GM21717 (cell line): ENCODE results near the gene TPR.
"Not testable (repeated sequence)": the region's sequence is repeated elsewhere in the genome, so short reads cannot be mapped to it uniquely, and the experiment has no call there.

ENCODE experiments used
- ATAC-seq: cut with Tn5 transposase; IDR thresholded peaks from one replicate; pipeline ENCODE4 v1.9.1; 2021; ENCODE audit warnings: mild to moderate bottlenecking, moderate library complexity; ENCODE audit not compliant: unreplicated experiment

TPR gene

GRCh38 chr1:186375152-186375928 lies at the start of gene TPR, which contains the start of gene ODR4:
TPR (minus strand) TSS chr1:186375253; CDS start chr1:186375028, 225 bp downstream.
ODR4 (plus strand) TSS chr1:186375838; CDS start chr1:186379786, 3,948 bp downstream.
- peak; percentile 91 for ATAC-seq

- no peak for ATAC-seq
Measured at GRCh38 chr1:186424539-186424938, 49.5 kb upstream of the TPR start.

- ATAC-seq: no peak
Measured at GRCh38 chr1:186421446-186421845, 46.4 kb upstream of the TPR start.

GRCh38 chr1:186420923-186421322 lies 45.9 kb upstream of the TPR start:
- ATAC-seq: peak; percentile 94

- no peak for ATAC-seq
Measured at GRCh38 chr1:186420311-186420710, 45.3 kb upstream of the TPR start.

GRCh38 chr1:186418503-186418902 lies 43.5 kb upstream of the TPR start:
- ATAC-seq: no peak

GRCh38 chr1:186413319-186413718 lies 38.3 kb upstream of the TPR start:
- no peak for ATAC-seq

GRCh38 chr1:186409091-186409490 lies 34.0 kb upstream of the TPR start:
- peak; percentile 60 for ATAC-seq

GRCh38 chr1:186404454-186405051 lies 29.5 kb upstream of the TPR start:
- ATAC-seq: peak; percentile 59

- ATAC-seq: no peak
Measured at GRCh38 chr1:186403632-186404031, 28.6 kb upstream of the TPR start.

GRCh38 chr1:186401446-186401845 lies 26.4 kb upstream of the TPR start:
- not testable (repeated sequence) for ATAC-seq

- not testable (repeated sequence) for ATAC-seq
Measured at GRCh38 chr1:186392711-186393110, 17.7 kb upstream of the TPR start.

GRCh38 chr1:186391841-186392240 lies 16.8 kb upstream of the TPR start:
- no peak for ATAC-seq

GRCh38 chr1:186390925-186391324 lies 15.9 kb upstream of the TPR start:
- no peak for ATAC-seq

- no peak for ATAC-seq
Measured at GRCh38 chr1:186386725-186387383, 11.8 kb upstream of the TPR start.

GRCh38 chr1:186375929-186376319 lies 871 bp upstream of the TPR start:
- no peak for ATAC-seq

GRCh38 chr1:186374303-186375151 lies 526 bp downstream of the TPR start:
- ATAC-seq: peak; percentile 29

GRCh38 chr1:186347837-186348691 lies 27.0 kb downstream of the TPR start:
- ATAC-seq: not testable (repeated sequence)

GRCh38 chr1:186340772-186341171 lies 34.3 kb downstream of the TPR start:
- ATAC-seq: no peak

- no peak for ATAC-seq
Measured at GRCh38 chr1:186337554-186337953, 37.5 kb downstream of the TPR start.
